Measurements from ENCODE around the gene RAB10. TPM values are rescaled to one million over a fixed set of nuclear protein-coding genes. Genes with fewer than 3 reads are reported as not detected.

RAB10 gene
- polyA plus RNA-seq, 1 donor (not counting 4 experiments of a cell fraction or from before 2014, with no cell fraction given), result 252 TPM

GRCh38 chr2:25989154-25989553 lies 44.7 kb upstream of the RAB10 start:
- H3K4me3 ChIP-seq (ENCODE audit: control insufficient read depth in 2 of 3, extremely low read depth in 1 of 3, insufficient read depth in 2 of 3, low read depth in 1 of 3, low read length in 3 of 3), result no peak overlapping the region
- H3K36me3 ChIP-seq (ENCODE audit: control insufficient read depth in 2 of 2, extremely low read depth in 1 of 2, insufficient read depth in 2 of 2, low read length in 2 of 2), result no peaks in the 10 kb centered on the region
- H3K9ac ChIP-seq (ENCODE audit: control insufficient read depth, extremely low read depth, insufficient read depth, low read length), result no peak overlapping the region
- H3K79me2 ChIP-seq (ENCODE audit: control insufficient read depth, insufficient read depth, low read length), result no peaks in the 10 kb centered on the region
- TF ChIP-seq, protein P1, sequence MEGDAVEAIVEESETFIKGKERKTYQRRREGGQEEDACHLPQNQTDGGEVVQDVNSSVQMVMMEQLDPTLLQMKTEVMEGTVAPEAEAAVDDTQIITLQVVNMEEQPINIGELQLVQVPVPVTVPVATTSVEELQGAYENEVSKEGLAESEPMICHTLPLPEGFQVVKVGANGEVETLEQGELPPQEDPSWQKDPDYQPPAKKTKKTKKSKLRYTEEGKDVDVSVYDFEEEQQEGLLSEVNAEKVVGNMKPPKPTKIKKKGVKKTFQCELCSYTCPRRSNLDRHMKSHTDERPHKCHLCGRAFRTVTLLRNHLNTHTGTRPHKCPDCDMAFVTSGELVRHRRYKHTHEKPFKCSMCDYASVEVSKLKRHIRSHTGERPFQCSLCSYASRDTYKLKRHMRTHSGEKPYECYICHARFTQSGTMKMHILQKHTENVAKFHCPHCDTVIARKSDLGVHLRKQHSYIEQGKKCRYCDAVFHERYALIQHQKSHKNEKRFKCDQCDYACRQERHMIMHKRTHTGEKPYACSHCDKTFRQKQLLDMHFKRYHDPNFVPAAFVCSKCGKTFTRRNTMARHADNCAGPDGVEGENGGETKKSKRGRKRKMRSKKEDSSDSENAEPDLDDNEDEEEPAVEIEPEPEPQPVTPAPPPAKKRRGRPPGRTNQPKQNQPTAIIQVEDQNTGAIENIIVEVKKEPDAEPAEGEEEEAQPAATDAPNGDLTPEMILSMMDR (optimal IDR thresholded peaks at IDR 0.05 in 1 of 3, IDR thresholded peaks at IDR 0.05 in 1 of 3, conservative IDR thresholded peaks at IDR 0.05 in 1 of 3; ENCODE audit: extremely low read depth in 1 of 3, insufficient read depth in 2 of 3, low read length in 3 of 3), result no peak
- TF ChIP-seq EZH2 (IDR thresholded peaks at IDR 0.05; ENCODE audit: low read length), result no peak
- no peak overlapping the region for H2AFZ ChIP-seq (ENCODE audit: control insufficient read depth, low read length)
- peaks cover 8% of the 10 kb centered on the region for H3K4me1 ChIP-seq (ENCODE audit: control insufficient read depth, extremely low read depth, insufficient read depth, low read length)
- no peaks in the 10 kb centered on the region for H3K9me1 ChIP-seq (ENCODE audit: control insufficient read depth, extremely low read depth, insufficient read depth, low read length)
- DNase-seq (ENCODE audit: low read depth, low spot score) (no peak), FAIRE-seq (no peak)
- H3K4me2 ChIP-seq (ENCODE audit: control insufficient read depth, extremely low read depth, insufficient read depth, low read depth, low read length), result no peak overlapping the region
- H4K20me1 ChIP-seq (ENCODE audit: control insufficient read depth, extremely low read depth, insufficient read depth, low read length), result no peaks in the 10 kb centered on the region
- no peak overlapping the region for H3K27ac ChIP-seq (ENCODE audit: control insufficient read depth, insufficient read depth, low read length)
- H3K9me3 ChIP-seq (ENCODE audit: control insufficient read depth, low read depth, low read length), result no peaks in the 10 kb centered on the region
- dilution Hi-C loops (cut with MboI; ENCODE audit: extremely low pct_ligation_motif_present, low sequenced_read_pairs), result no loop called here
- H3K27me3 ChIP-seq (ENCODE audit: control insufficient read depth, extremely low read depth, insufficient read depth, low read length), result no peaks in the 10 kb centered on the region

- Histone ChIP-seq H3K4me3 (ENCODE audit: control insufficient read depth in 2 of 3, extremely low read depth in 1 of 3, insufficient read depth in 2 of 3, low read depth in 1 of 3, low read length in 3 of 3) (no peak overlapping the region), H3K9me1 (ENCODE audit: control insufficient read depth, extremely low read depth, insufficient read depth, low read length) (no peaks in the 10 kb centered on the region), H3K9ac (ENCODE audit: control insufficient read depth, extremely low read depth, insufficient read depth, low read length) (peak overlapping the region; percentile 14), H4K20me1 (ENCODE audit: control insufficient read depth, extremely low read depth, insufficient read depth, low read length) (no peaks in the 10 kb centered on the region), H3K4me1 (ENCODE audit: control insufficient read depth, extremely low read depth, insufficient read depth, low read length) (peaks cover 8% of the 10 kb centered on the region), H3K9me3 (ENCODE audit: control insufficient read depth, low read depth, low read length) (no peaks in the 10 kb centered on the region), H3K27ac (ENCODE audit: control insufficient read depth, insufficient read depth, low read length) (peak overlapping the region; percentile 47), H3K4me2 (ENCODE audit: control insufficient read depth, extremely low read depth, insufficient read depth, low read depth, low read length) (peak overlapping the region; percentile 58), H3K79me2 (ENCODE audit: control insufficient read depth, insufficient read depth, low read length) (no peaks in the 10 kb centered on the region), H3K27me3 (ENCODE audit: control insufficient read depth, extremely low read depth, insufficient read depth, low read length) (no peaks in the 10 kb centered on the region), H2AFZ (ENCODE audit: control insufficient read depth, low read length) (peak overlapping the region; percentile 42), H3K36me3 (ENCODE audit: control insufficient read depth in 2 of 2, extremely low read depth in 1 of 2, insufficient read depth in 2 of 2, low read length in 2 of 2) (no peaks in the 10 kb centered on the region)
- dilution Hi-C loops (cut with MboI; ENCODE audit: extremely low pct_ligation_motif_present, low sequenced_read_pairs), result no loop called here
- no peak for TF ChIP-seq EZH2 (IDR thresholded peaks at IDR 0.05; ENCODE audit: low read length)
- TF ChIP-seq, protein P1 (optimal IDR thresholded peaks at IDR 0.05 in 1 of 3, IDR thresholded peaks at IDR 0.05 in 1 of 3, conservative IDR thresholded peaks at IDR 0.05 in 1 of 3; ENCODE audit: extremely low read depth in 1 of 3, insufficient read depth in 2 of 3, low read length in 3 of 3), result no peak
- DNase-seq (ENCODE audit: low read depth, low spot score) (no peak), FAIRE-seq (no peak)
Observed at GRCh38 chr2:25991965-25992364, 41.9 kb upstream of the RAB10 start.

Measured in keratinocyte (primary cell).